ES-I3 (cell line): Measurements from ENCODE around the gene PLPPR5.

ENCODE experiments used
- H3K36me3 ChIP-seq: 2 replicates; pipeline ENCODE4 v1.6.1; 2013; ENCODE audit warnings: mild to moderate bottlenecking, low read length, control low read depth, moderate library complexity; ENCODE audit not compliant: insufficient read depth
- H3K4me1 ChIP-seq: 2 replicates; pipeline ENCODE4 v1.6.1; 2013; ENCODE audit warnings: mild to moderate bottlenecking, control low read depth, low read length; ENCODE audit not compliant: insufficient read depth
- H3K9ac ChIP-seq: 2 replicates; pipeline ENCODE4 v1.6.1; 2013; ENCODE audit warnings: low read depth, mild to moderate bottlenecking, low read length, moderate library complexity
- H3K9me3 ChIP-seq: 2 replicates; pipeline ENCODE4 v1.6.1; 2013; ENCODE audit warnings: mild to moderate bottlenecking, low read length, moderate library complexity; ENCODE audit not compliant: control insufficient read depth, insufficient read depth

Gene PLPPR5

DNA sequence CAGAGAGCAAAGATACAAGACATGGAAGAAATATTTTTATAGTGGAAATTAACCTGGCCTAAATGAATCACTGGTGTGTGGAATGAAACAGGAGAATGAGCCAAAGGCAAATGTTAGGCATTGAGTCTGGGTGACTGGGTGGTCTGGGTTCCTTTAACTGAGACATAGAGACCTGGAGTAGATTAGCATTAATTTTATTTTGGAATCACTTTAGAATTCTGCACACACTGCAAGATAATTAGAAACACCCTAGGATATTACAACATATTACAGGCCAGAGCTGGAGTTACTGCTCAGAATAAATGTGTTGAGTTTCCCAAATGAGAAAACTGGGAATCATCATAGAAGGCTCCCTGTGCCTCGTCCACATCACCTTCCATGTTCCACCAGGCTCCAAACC is 85.5 kb downstream of the PLPPR5 start:
- Histone ChIP-seq H3K36me3 (no peaks in the 10 kb centered on the region), H3K9ac (no peak overlapping the region), H3K9me3 (no peaks in the 10 kb centered on the region), H3K4me1 (no peaks in the 10 kb centered on the region; the same call in 1 of the 2 replicates)

DNA sequence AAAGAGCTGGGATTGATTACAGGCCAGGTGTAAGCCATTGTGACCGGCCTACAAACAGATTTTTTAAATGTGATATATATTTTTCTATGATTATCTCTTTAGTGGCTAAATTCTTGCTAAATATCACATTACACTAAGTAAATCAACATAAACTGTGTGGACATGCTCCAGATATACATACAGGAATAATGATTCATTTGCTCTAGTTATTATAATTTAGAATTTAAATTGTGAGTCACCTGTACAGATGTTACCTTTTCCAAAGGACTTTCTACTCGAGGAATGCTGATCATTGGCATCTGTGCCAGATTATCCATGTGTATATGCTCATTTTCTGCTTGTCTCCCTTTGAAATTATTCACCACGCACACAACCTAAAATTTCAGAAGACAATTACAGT is 90.1 kb downstream of the PLPPR5 start:
- no peaks in the 10 kb centered on the region; the same call in 1 of the 2 replicates for H3K4me1 ChIP-seq
- H3K9ac ChIP-seq, result no peak overlapping the region
- no peaks in the 10 kb centered on the region for H3K36me3 ChIP-seq
- no peaks in the 10 kb centered on the region for H3K9me3 ChIP-seq

DNA sequence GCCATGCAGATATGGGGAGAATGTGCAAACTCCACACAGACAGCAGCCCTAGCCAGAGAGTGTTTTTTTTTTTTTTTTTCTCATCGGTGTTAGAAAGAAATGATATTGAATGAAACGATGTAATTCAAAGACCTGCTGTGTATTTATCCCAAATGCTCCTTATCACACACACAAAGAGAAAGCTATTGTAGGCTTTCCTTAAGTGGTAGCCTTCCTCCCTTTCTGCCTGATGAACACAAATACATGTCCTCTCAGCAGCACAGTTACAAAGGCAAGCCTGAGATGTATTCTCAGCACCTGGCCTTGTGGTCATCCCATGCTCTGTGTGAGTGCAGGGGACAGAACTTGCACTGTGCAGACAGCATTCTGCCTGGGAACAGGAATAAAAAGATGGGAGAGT is 93.8 kb downstream of the PLPPR5 start:
- Histone ChIP-seq H3K9me3 (no peaks in the 10 kb centered on the region), H3K36me3 (no peaks in the 10 kb centered on the region), H3K4me1 (no peaks in the 10 kb centered on the region), H3K9ac (no peak overlapping the region)

DNA sequence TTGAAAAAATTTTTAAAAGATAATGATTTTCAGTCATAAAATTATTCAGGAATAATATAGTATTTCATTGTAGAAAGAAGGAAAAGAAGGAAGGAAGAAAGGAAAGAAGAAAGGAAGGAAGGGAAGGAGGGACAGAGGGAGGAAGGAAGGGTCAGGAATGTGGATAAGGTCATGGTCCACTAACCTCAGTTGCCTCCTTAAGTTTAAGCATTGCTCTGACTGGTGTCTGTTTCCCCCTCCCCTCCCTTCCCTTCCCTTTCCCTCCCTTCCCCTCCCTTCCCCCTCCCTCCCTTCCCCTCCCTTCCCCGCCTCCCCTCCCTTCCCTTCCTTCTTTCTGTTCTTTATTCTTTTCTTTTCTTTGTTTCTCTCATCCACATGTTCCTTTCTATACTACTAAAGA is 95.7 kb downstream of the PLPPR5 start:
- Histone ChIP-seq H3K9ac (no peak overlapping the region), H3K9me3 (no peaks in the 10 kb centered on the region), H3K36me3 (no peaks in the 10 kb centered on the region), H3K4me1 (no peaks in the 10 kb centered on the region)

DNA sequence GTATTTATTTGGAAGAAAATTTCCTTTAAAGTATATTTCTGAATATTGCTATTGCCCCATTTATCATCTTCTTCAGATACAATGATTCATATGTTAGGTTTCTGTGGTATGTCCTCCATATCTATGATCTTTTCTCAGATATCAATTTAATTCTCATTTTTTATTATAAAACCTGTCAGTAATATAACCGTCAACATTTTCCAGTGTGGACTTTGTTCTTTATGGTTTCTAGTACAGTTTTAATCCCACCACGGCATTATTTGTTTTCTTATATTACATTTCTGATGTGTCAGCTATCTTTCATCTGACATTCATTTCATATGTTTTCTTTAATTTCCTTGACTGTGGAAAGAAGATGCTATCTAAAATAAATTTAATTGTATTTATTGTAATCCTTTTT is 97.9 kb downstream of the PLPPR5 start:
- Histone ChIP-seq H3K9ac (no peak overlapping the region), H3K36me3 (no peaks in the 10 kb centered on the region), H3K4me1 (no peaks in the 10 kb centered on the region), H3K9me3 (no peaks in the 10 kb centered on the region)

DNA sequence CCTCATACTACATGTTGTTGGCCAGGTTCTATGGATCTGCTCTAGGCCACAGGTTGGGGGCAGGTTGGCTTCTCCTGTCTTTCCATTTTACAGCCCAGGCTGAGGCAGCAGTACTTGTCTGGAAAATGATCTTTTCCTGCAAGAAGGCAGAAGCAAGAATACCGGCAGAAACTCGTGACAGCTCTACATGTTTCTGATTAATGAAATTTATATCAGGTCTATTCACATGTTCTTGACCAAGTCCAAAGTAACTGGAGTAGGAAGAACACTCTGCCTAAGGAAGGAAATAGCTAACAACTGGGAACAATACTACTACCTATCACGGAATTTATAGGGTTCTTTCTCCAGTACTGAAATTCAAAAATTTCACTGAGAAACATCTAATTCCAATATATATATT is 98.3 kb downstream of the PLPPR5 start:
- Histone ChIP-seq H3K4me1 (no peaks in the 10 kb centered on the region), H3K9me3 (no peaks in the 10 kb centered on the region), H3K36me3 (no peaks in the 10 kb centered on the region), H3K9ac (no peak overlapping the region)

DNA sequence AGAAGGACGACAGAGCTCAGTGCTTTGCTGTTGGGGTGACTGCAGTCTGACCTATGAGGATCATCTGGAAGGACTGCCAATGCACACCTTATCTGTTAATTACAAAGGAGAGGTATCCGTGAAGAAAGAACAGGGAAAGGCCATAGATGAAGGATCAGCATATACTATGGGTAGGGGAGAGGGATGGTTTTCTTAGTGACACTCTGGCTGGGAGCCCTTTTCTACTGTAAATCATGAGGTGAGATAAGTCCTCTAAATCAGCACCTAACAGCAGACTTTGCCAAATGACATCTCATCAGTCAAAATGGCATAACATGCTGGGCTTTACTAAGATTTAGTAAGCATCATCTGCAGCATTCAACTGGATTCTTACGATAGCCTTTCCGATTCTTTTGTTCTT is 100.0 kb downstream of the PLPPR5 start:
- no peaks in the 10 kb centered on the region for H3K36me3 ChIP-seq
- H3K4me1 ChIP-seq, result no peaks in the 10 kb centered on the region
- no peak overlapping the region for H3K9ac ChIP-seq
- H3K9me3 ChIP-seq, result no peaks in the 10 kb centered on the region

DNA sequence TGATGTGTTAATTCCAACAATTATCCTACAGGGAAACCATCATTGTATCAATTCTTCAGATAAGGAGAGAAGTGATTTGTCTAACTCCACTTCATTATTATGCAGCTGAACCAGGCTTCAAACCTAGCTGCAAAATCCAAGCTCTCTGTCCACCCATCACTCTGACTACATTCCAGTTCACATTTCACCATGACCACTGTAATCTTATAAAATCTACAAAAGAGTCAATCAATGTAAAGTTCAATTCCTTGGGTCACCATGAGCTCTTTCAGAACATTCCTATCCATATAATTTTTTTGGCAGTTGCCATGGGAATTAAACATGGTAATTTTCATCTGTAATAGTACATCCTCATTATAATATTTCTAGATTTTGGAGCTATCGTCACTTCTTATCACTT is 100.9 kb downstream of the PLPPR5 start:
- Histone ChIP-seq H3K36me3 (no peaks in the 10 kb centered on the region), H3K4me1 (no peaks in the 10 kb centered on the region), H3K9ac (no peak overlapping the region), H3K9me3 (no peaks in the 10 kb centered on the region)

DNA sequence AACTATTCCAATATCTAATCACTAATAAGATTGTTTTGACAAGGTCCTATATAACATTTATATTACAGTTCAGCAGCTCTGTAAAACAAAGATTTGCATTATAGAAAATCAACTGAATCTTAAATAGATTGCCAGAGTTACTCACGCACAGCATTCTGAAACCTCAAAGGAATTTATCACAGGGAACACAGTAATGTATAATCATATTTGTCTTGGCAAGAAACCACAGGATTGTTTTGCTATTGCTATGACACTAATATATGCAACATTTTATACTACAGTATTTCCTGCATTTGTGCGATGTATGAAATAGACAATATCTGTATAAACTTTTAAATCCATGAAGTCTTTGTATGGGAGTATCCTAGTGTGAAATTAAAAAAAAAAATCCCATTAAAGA is 101.4 kb downstream of the PLPPR5 start:
- Histone ChIP-seq H3K9me3 (no peaks in the 10 kb centered on the region), H3K36me3 (no peaks in the 10 kb centered on the region), H3K4me1 (no peaks in the 10 kb centered on the region), H3K9ac (no peak overlapping the region)

DNA sequence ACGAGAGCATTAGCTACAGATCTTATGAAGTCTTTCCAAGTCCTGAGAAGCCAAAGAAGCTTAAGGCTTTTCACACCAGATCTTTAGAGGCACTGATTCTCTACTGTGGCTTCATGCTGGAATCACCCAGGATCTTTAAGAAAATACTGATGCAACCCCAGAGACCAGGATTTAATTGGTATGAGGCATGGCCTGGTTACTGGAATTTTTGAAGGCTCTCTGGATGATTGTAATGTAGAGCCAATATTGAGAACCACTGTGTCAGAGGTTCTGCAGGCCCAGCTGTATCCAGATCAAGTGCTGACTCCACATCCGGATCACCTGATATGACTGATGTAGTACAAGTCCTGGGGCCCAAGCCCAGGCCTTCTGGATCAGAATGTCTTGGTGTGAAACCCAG is 105.7 kb downstream of the PLPPR5 start:
- no peak overlapping the region for H3K9ac ChIP-seq
- no peaks in the 10 kb centered on the region for H3K36me3 ChIP-seq
- H3K4me1 ChIP-seq, result no peaks in the 10 kb centered on the region
- no peaks in the 10 kb centered on the region for H3K9me3 ChIP-seq

DNA sequence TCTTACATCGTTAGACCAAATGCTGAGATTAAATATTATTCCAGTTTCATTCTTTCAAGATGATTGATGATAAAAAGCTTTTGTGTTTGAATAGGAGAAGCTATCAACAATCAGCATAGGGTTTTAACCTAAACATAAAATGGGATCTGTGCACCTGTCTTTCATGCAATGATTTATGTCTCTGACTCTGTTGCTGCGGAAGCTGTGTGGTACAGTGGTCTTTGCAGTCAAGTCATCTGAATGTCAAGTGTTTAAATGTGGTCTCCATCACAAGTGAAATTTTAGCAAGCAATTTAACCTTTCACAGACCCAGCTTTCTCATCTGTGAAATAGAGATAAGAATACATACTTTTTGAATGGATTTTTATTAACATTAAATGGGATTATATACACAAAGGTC is 107.2 kb downstream of the PLPPR5 start:
- Histone ChIP-seq H3K4me1 (no peaks in the 10 kb centered on the region), H3K9me3 (no peaks in the 10 kb centered on the region), H3K36me3 (no peaks in the 10 kb centered on the region), H3K9ac (no peak overlapping the region)

DNA sequence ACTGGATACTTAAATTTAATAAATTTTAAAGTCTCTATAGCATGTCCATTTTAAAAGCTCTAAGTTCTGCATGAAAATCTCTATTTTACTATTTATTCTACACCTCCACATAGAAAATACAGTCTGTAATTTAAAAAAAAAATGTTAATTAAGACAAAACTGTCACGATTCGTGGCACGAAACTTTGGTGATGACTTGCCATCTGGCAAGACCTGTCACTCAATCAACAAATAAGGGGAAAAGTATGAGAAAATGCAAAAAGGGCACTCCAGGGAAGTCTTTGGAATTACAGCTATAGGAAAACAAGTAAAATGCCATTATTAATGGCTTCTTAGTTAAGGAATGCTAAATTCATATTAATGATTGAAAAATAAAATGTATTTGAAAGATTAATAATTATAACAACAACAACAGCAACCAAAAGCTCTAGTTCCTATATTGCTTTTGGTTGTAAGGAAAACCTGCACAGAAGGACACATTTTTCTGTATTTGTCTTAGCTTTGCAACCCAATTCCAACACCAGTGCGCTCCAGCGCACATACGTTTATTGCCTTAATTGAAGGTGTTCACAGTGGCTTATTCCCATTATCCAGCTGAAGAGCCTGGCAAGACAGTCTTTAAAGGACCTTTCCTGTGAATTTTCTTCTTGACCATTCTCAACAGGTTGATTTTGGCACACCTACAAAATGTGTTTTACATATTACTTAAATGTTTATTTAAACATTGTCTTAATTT is 107.8 kb downstream of the PLPPR5 start:
- Histone ChIP-seq H3K36me3 (no peaks in the 10 kb centered on the region), H3K9me3 (no peaks in the 10 kb centered on the region), H3K4me1 (no peaks in the 10 kb centered on the region), H3K9ac (no peak overlapping the region)

DNA sequence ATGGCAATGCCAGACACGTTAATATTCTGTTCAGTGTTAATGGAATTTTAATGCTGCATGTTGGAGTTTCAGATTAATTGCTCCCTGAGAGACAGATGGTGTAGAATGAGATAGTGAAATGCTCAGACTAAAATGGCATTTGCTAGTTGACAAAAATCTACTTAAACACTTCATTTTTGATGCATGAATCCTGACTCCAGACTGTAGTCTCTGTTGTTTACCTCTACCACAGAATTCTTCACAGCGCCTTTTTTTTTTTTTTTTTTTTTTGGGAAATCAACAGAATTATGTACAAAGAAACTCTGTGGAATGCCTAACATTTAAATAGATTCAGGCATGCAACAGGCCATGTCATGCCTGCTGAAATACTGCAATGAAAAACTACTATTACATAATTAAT is 111.3 kb downstream of the PLPPR5 start:
- H3K9me3 ChIP-seq, result no peaks in the 10 kb centered on the region
- H3K36me3 ChIP-seq, result no peaks in the 10 kb centered on the region
- H3K9ac ChIP-seq, result no peak overlapping the region
- H3K4me1 ChIP-seq, result no peaks in the 10 kb centered on the region

DNA sequence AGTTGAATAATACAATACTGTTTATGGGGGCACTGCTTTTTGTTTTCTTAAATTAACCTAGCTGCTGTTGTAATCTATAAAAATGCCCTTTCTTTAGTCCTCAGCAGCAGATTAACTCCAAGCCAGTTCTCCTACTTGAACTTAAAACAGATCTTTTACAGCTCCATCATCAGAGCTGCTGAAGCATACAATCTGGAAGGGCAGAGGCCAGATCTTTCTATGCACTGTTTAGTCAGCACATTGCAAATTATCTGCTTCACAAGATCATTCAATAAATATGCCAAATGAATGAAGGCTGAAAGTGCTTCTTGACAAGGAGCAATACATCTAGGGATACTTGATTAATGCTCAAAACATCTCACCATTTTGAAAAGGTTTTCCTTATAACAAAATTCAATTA is 115.8 kb downstream of the PLPPR5 start:
- Histone ChIP-seq H3K4me1 (no peaks in the 10 kb centered on the region), H3K36me3 (no peaks in the 10 kb centered on the region), H3K9me3 (no peaks in the 10 kb centered on the region), H3K9ac (no peak overlapping the region)

DNA sequence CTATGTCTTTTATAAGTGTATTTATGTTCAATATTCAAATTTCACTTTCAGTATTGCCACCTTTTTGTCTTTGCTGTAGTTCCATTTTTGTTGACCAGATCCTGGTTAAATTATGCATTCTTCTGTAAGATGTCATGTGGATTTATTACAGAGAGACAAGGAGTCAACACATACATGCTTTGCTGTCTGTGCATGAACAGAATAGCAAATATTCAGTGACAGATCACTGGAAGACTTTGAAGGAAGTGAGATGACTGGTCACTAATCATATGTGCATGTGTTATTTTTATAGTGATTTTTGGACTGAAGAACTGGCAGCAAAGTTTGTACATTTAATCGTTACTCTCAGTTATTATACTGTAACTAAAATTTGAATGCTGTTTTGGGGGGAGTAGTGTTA is 117.2 kb downstream of the PLPPR5 start:
- H3K36me3 ChIP-seq, result no peaks in the 10 kb centered on the region
- no peaks in the 10 kb centered on the region for H3K4me1 ChIP-seq
- H3K9ac ChIP-seq, result no peak overlapping the region
- no peaks in the 10 kb centered on the region for H3K9me3 ChIP-seq

DNA sequence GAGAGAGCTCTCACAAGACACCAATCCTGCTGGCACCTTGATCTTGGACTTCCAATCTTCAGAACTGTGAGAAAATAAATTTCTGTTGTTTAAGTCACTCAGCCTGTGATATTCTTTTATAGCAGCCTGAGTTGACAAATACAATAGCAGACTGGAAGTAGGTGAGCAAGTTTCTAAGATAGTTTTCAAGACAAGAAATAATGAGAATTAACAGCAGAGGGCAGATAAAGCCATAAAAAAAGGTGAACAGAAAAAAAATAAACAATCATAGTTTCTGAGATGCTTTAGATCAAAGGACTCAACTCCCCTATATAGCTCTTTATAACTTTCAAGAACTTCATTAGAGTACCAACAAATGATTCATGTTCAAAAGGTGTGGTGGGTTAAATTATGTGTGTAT is 119.8 kb downstream of the PLPPR5 start:
- no peaks in the 10 kb centered on the region for H3K4me1 ChIP-seq
- H3K9me3 ChIP-seq, result no peaks in the 10 kb centered on the region; the same call in 1 of the 2 replicates
- H3K9ac ChIP-seq, result no peak overlapping the region
- no peaks in the 10 kb centered on the region for H3K36me3 ChIP-seq
